Transverse colon (tissue), 4 donors: ENCODE results near the gene CDKAL1. TPM values are rescaled to one million over a fixed set of nuclear protein-coding genes. Genes with fewer than 3 reads are reported as not detected.

Experiments
- DNase-seq: peaks from one replicate; pipeline ENCODE4 v3.0.0-alpha.2; 2019
- H3K27ac ChIP-seq, 4 donors: fragments of 200-600 bp; sonication (generic); 2 replicates each; pipeline ENCODE4 v1.5.1; 2016 to 2018; ENCODE audit warnings: inconsistent platforms in 4 of 4
- H3K27me3 ChIP-seq: fragments of 200-600 bp; sonication (generic); 2 replicates; pipeline ENCODE4 v1.5.1; 2017; ENCODE audit warnings: inconsistent platforms
- H3K36me3 ChIP-seq, 4 donors: fragments of 200-600 bp; sonication (generic); 2 replicates each; pipeline ENCODE4 v1.5.1; 2017 to 2019; ENCODE audit warnings: inconsistent platforms in 4 of 4
- H3K4me1 ChIP-seq, 4 donors: fragments of 200-600 bp; sonication (generic); 2 replicates each; pipeline ENCODE4 v1.5.1; 2017 to 2020; ENCODE audit warnings: inconsistent platforms in 4 of 4
- H3K4me3 ChIP-seq, 4 donors: fragments of 200-600 bp; sonication (generic); 1 replicate in 1 of 4; 2 replicates in 3 of 4; pipeline versions ENCODE4 v1.5.1 to v1.6.1; 2017 to 2019; ENCODE audit warnings: inconsistent platforms in 4 of 4
- H3K9me3 ChIP-seq, 2 donors: fragments of 200-600 bp; sonication (generic); 2 replicates each; pipeline ENCODE4 v1.5.1; 2017 to 2019; ENCODE audit warnings: inconsistent platforms in 2 of 2
- EP300 ChIP-seq: sonication (generic); formaldehyde crosslinking; IDR thresholded peaks from one replicate; pipeline ENCODE4 v1.6.1; 2017; ENCODE audit warnings: antibody characterized with exemption, low read depth
- POLR2A ChIP-seq: fragments of 450-650 bp; IDR thresholded peaks from one replicate; pipeline ENCODE4 v1.6.1; 2016; ENCODE audit warnings: antibody characterized with exemption, mild to moderate bottlenecking, moderate library complexity
- POLR2AphosphoS5 ChIP-seq, 3 donors: sonication (generic); formaldehyde crosslinking; IDR thresholded peaks; one replicate each; pipeline ENCODE4 v1.6.1; 2016; ENCODE audit warnings: antibody characterized with exemption in 3 of 3
- WGBS, 2 donors: methylation state at CpG; one replicate each; pipeline ENCODE4 v1.1.5; 2018; ENCODE audit warnings: low coverage in 1 of 2; 5-methylcytosine and 5-hydroxymethylcytosine counted together
- in situ Hi-C, 4 donors: fragments of 200-750 bp; cut with MboI; loops; one replicate each; pipeline versions ENCODE4 v1.15.0 to v1.15.1; 2017; ENCODE audit warnings: low sequenced_read_pairs in 3 of 4, low pct_ligation_motif_present in 1 of 4, low pct_unique_long_range_greater_than_20kb in 1 of 4
- intact Hi-C: fragments of 100-400 bp; cut with DNase I; formaldehyde crosslinking; loops from one replicate; pipeline ENCODE4 v1.15.1; 2023; ENCODE audit warnings: low total_unique reads
- total RNA-seq, 4 donors: library from RNA; depleted of rRNA; stranded (reverse); fragments of >200 nt; gene quantifications; one replicate each; pipeline ENCODE4 v1.1.0, GENCODE V29; 2016
- TF ChIP-seq, protein P1 (sequence below), 5 experiments: fragments of 200-600 bp in 3 of 5; fragments of 450-650 bp in 2 of 5; sonication (generic) in 3 of 5; IDR thresholded peaks; 1 replicate in 2 of 5; 2 replicates in 3 of 5; pipeline ENCODE4 v1.5.1; 2016 to 2017; ENCODE audit warnings: antibody characterized with exemption in 5 of 5, inconsistent platforms in 3 of 5, mild to moderate bottlenecking in 2 of 5, moderate library complexity in 1 of 5

Gene CDKAL1
- total RNA-seq = 10 to 100 TPM in 3 of 4 donors, 1 to 10 TPM in 1; 4.8 to 21.7 (median 12.5) TPM

DNA sequence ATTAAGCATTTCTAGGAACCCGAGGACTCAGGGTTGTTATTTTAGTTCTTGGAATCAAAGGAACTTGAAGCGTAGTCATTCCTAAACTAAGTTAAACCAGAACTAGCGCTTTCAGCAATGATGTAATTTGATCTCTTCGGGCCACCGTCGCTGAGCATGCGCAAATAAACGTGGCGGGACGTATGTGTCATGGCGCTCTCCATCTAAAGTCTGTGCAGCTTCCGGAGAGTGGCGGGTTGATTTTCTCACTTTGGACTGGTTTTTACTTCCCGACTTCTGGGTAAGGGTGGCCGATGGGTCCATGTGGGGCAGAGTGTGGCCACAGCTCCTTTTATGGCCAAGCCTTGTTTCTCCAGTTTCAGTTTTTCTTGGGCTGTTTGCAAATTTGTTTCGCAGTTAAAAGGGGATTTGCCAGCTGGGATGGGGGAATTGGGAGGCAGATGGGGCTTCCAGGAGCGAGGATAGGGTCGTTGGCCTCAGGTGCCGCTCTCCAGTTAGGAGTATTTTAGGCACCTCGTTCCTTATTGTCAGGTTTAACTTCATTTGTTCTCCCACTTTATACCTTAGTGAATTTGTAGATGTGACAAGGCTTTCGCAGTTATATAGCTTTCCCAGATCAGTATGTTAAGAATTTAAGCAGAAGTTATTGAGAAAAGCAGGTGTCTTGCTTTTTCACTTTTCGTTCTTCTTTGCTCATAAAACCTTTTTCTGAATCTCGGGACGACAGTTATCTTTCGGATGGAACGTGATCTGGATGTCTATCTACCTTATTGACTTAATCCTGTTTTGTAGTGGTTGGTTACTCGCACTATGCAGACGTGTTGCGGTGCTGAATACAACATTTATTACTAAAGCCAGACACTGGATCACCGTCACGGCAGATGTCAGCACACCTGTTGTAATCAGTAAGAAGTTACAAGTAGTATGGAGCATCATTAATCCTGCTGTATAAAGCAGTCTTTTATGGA lies at the start of gene CDKAL1:
Gene CDKAL1, plus strand, starts transcription at position 163 of the 968 bp plus-strand sequence. CDS start 11,894 bp downstream, outside the sequence.
- TF ChIP-seq, protein P1, sequence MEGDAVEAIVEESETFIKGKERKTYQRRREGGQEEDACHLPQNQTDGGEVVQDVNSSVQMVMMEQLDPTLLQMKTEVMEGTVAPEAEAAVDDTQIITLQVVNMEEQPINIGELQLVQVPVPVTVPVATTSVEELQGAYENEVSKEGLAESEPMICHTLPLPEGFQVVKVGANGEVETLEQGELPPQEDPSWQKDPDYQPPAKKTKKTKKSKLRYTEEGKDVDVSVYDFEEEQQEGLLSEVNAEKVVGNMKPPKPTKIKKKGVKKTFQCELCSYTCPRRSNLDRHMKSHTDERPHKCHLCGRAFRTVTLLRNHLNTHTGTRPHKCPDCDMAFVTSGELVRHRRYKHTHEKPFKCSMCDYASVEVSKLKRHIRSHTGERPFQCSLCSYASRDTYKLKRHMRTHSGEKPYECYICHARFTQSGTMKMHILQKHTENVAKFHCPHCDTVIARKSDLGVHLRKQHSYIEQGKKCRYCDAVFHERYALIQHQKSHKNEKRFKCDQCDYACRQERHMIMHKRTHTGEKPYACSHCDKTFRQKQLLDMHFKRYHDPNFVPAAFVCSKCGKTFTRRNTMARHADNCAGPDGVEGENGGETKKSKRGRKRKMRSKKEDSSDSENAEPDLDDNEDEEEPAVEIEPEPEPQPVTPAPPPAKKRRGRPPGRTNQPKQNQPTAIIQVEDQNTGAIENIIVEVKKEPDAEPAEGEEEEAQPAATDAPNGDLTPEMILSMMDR (IDR thresholded peaks at IDR 0.05) = no peak
- TF ChIP-seq EP300 (no peak), POLR2AphosphoS5 (IDR thresholded peaks at IDR 0.05) (peak; percentile 75 to 85 (median 82)), POLR2A (peak; percentile 55)
- Histone ChIP-seq H3K36me3 (no peaks in the 10 kb centered on the region), H3K4me1 (peaks cover 5 to 17% (median 9%) of the 10 kb centered on the region in 4 donors), H3K4me3 (peak within 1 kb of the TSS; percentile 63 to 80 (median 74)), H3K9me3 (no peaks in the 10 kb centered on the region), H3K27me3 (no peaks in the 10 kb centered on the region), H3K27ac (peak within 1 kb of the TSS; percentile 84 to 89 (median 86))
- intact Hi-C loops = no loop called here
- WGBS, 2 donors = 1% methylated on average over 26 to 31 of the region's 31 CpGs
- in situ Hi-C loops = loop anchor here in 2 of 4 donors (5.0 to 25.0 kb wide), 4 partner anchors 120 to 447 kb away; no protein-coding TSS in a partner anchor
- peak; percentile 93 for DNase-seq

DNA sequence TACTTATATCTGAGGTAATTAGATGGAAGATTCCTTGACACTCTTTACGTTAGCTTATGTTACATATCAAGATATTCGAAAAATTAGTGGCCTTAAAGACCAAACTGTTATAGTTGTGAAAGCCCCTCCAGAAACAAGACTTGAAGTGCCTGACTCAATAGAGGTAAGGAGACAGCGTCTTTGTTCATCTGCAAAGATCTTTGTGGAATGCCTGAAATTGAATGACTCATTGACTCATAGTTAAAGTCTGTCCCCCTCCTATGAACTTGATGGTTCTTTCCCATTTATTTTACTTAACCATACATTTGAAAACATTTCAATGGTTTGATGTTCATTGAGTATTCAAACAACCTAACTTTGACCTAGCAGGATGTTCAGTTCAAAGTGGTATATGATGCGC lies 47.6 kb upstream of the CDKAL1 start:
- Histone ChIP-seq H3K9me3 (no peaks in the 10 kb centered on the region), H3K4me3 (no peak overlapping the region), H3K36me3 (peaks cover 0 to 21% (median 5%) of the 10 kb centered on the region in 4 donors), H3K27ac (no peak overlapping the region), H3K4me1 (no peaks in the 10 kb centered on the region), H3K27me3 (no peaks in the 10 kb centered on the region)
- in situ Hi-C loops (no loop called here), intact Hi-C loops (no loop called here)
- WGBS, 2 donors = 90 to 97% methylated on average over 4 of the region's 4 CpGs
- TF ChIP-seq, protein P1 (IDR thresholded peaks at IDR 0.05) = no peak
- TF ChIP-seq EP300 = no peak
- no peak for TF ChIP-seq POLR2AphosphoS5 (IDR thresholded peaks at IDR 0.05)
- TF ChIP-seq POLR2A = no peak
- DNase-seq = no peak

DNA sequence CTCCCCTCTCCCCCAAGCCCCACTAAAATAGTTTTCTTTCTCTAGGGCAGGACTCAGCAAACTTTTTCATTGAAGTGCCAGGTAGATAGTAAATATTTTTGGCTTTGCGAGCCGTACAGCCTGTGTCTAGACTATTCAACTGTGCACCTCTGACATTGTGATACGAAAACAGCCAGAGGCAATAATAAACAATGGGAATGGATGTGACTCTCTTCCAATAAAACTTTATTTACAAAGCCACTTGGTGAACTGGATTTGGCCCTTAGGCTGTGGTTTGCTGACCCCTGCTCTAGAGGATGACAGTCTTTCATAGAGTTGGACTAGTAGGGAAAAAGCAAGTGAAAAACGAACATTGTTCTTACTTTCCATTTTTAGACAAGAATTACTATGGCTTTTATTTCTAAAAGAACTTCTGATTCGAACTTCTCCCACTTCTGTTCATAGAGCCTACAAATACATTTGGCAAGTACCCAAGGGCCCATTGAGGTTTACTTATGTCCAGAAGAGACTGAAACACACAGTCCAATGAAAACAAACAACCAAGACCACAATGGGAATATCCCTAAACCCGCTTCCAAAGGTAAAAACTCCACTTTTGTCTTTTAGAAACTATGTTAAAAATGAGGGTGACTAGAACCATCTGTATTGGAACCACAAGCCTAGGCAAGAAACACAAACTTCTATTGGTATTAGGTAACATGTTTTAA lies 46.4 kb upstream of the CDKAL1 start:
- DNase-seq = no peak
- no peaks in the 10 kb centered on the region for H3K9me3 ChIP-seq
- intact Hi-C loops = no loop called here
- no peaks in the 10 kb centered on the region for H3K4me1 ChIP-seq
- 91 to 92% methylated on average over 3 to 6 of the region's 6 CpGs for WGBS, 2 donors
- peaks cover 0 to 21% (median 4%) of the 10 kb centered on the region in 4 donors for H3K36me3 ChIP-seq
- H3K27me3 ChIP-seq = no peaks in the 10 kb centered on the region
- TF ChIP-seq POLR2AphosphoS5 (IDR thresholded peaks at IDR 0.05) (no peak), POLR2A (no peak), EP300 (no peak)
- TF ChIP-seq, protein P1 (IDR thresholded peaks at IDR 0.05) = no peak
- H3K27ac ChIP-seq = no peak overlapping the region
- in situ Hi-C loops = no loop called here
- no peak overlapping the region for H3K4me3 ChIP-seq

DNA sequence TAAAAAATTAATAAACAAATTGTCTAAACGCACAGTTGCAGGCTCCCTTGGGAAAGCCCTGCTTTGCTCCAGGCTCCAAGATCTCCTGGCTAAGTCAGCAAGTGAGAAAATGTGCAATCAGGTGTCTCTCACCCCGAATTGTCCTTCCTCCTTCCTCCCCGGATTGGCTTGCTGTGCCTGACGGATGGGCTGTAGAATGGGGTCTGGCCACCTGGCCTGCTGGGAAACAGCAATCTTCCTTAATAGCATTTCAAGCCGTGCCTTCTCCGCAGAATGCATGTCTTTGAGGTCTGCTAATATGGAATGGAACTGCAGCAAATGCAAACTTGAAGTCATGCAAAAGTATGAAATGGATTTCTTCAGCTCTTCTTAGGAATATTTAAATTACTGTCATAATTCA lies 43.7 kb upstream of the CDKAL1 start:
- TF ChIP-seq, protein P1 (IDR thresholded peaks at IDR 0.05) = no peak
- TF ChIP-seq EP300 = no peak
- TF ChIP-seq POLR2A = no peak
- TF ChIP-seq POLR2AphosphoS5 (IDR thresholded peaks at IDR 0.05) = no peak
- H3K9me3 ChIP-seq = no peaks in the 10 kb centered on the region
- H3K4me1 ChIP-seq = no peaks in the 10 kb centered on the region
- H3K27me3 ChIP-seq = no peaks in the 10 kb centered on the region
- in situ Hi-C loops (no loop called here), intact Hi-C loops (loop anchor here (5.0 kb wide), 1 partner anchor 948 kb away; no protein-coding TSS in a partner anchor)
- H3K4me3 ChIP-seq = no peak overlapping the region
- 86 to 98% methylated on average over 1 to 6 of the region's 6 CpGs for WGBS, 2 donors
- H3K36me3 ChIP-seq = peaks cover 0 to 21% (median 4%) of the 10 kb centered on the region in 4 donors
- no peak overlapping the region for H3K27ac ChIP-seq
- DNase-seq = no peak
